Nephron progenitor cell (in vitro differentiated cells): ENCODE results near the gene ATAD3B.

Experiments
- DNase-seq: peaks from one replicate; pipeline ENCODE4 v3.0.0; 2021
- H3K27ac Mint-ChIP-seq: 2 replicates; pipeline ENCODE4 v1.8.0; 2021; ENCODE audit warnings: mild to moderate bottlenecking, moderate library complexity, mixed read lengths
- H3K27me3 Mint-ChIP-seq: 2 replicates; pipeline ENCODE4 v1.8.0; 2021; ENCODE audit warnings: mild to moderate bottlenecking, low read depth, mixed read lengths; ENCODE audit not compliant: poor library complexity
- H3K36me3 Mint-ChIP-seq: 2 replicates; pipeline ENCODE4 v1.8.0; 2021; ENCODE audit warnings: low read depth, mixed read lengths
- H3K4me1 Mint-ChIP-seq: 2 replicates; pipeline ENCODE4 v1.8.0; 2021; ENCODE audit warnings: mixed read lengths
- H3K4me3 Mint-ChIP-seq: 2 replicates; pipeline ENCODE4 v1.8.0; 2021; ENCODE audit warnings: mild to moderate bottlenecking, moderate library complexity, mixed read lengths
- H3K9me3 Mint-ChIP-seq: 2 replicates; pipeline ENCODE4 v1.8.0; 2021; ENCODE audit warnings: mild to moderate bottlenecking, moderate library complexity, mixed read lengths
- TF ChIP-seq, protein P1 (sequence below): fragments of 200-600 bp; sonication (generic); IDR thresholded peaks from 2 replicates; pipeline ENCODE4 v1.5.0; 2021; ENCODE audit warnings: antibody characterized with exemption

Gene ATAD3B

DNA sequence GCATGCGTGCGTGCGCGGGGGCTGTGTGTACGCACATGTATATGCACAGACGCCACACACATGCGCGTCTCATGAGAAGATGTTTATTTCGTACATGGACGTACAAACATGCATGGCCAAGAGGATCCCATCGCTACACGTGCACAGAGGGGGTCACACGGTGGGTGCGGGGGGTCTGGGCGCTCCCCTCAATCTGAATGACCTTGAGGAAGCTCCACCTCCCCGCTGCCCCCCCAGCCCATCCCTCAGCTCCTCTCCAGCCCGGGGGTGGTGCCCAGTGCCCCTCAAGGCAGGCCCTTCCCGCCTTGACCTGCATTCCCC is 67.4 kb downstream of the ATAD3B start:
- TF ChIP-seq, protein P1, sequence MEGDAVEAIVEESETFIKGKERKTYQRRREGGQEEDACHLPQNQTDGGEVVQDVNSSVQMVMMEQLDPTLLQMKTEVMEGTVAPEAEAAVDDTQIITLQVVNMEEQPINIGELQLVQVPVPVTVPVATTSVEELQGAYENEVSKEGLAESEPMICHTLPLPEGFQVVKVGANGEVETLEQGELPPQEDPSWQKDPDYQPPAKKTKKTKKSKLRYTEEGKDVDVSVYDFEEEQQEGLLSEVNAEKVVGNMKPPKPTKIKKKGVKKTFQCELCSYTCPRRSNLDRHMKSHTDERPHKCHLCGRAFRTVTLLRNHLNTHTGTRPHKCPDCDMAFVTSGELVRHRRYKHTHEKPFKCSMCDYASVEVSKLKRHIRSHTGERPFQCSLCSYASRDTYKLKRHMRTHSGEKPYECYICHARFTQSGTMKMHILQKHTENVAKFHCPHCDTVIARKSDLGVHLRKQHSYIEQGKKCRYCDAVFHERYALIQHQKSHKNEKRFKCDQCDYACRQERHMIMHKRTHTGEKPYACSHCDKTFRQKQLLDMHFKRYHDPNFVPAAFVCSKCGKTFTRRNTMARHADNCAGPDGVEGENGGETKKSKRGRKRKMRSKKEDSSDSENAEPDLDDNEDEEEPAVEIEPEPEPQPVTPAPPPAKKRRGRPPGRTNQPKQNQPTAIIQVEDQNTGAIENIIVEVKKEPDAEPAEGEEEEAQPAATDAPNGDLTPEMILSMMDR: no peak
- Mint-ChIP-seq H3K27me3 (no peaks in the 10 kb centered on the region), H3K4me1 (peaks cover 12% of the 10 kb centered on the region), H3K9me3 (no peaks in the 10 kb centered on the region), H3K4me3 (peak overlapping the region; percentile 74), H3K27ac (no peak overlapping the region), H3K36me3 (peaks cover 6% of the 10 kb centered on the region)
- no peak for DNase-seq

- TF ChIP-seq, protein P1: no peak
- H3K27me3 Mint-ChIP-seq: no peaks in the 10 kb centered on the region
- no peak overlapping the region for H3K27ac Mint-ChIP-seq
- peak; percentile 65 for DNase-seq
- peak overlapping the region; percentile 74 for H3K4me3 Mint-ChIP-seq
- H3K36me3 Mint-ChIP-seq: peaks cover 6% of the 10 kb centered on the region
- H3K9me3 Mint-ChIP-seq: no peaks in the 10 kb centered on the region
- H3K4me1 Mint-ChIP-seq: peaks cover 12% of the 10 kb centered on the region
Observed at GRCh38 chr1:1539310-1540089, 67.9 kb downstream of the ATAD3B start.

DNA sequence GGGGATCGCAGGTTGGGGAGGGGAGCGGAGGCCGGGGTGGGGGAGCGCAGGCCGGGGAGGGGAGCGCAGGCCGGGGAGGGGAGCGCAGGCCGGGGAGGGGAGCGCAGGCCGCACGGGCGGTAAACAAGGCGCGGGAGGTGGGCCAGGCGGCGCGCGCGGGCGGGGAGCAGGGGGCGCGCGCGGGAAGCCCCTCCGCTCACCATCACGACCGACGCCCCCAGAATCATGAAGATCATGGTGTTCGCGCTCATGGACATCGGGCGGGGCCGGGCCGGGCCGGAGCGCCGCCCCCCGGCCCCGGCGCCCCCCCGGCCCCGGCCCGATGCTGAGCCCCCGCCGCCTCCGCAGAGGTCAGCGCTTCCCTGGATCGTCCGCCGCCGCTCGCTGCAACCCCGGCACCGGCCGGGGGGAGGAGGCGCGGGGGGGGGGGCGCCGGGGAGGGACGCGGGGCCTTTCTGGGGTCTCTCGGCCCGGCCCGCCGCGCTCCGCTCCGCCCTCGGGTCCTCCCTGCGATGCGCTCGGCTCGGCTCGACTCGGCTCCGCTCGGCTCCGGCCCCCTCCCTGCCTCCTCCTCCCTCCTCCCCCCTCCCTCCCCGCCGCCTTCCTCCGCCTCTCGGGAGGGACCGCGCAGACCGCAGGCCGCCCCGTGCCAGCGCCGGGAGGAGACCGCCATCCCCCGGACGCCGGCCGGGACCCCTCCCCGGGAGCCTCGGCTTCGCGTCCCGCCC is 68.7 kb downstream of the ATAD3B start, which contains the start of gene TMEM240:
TMEM240 (minus strand) TSS at position 535 of the 728 bp plus-strand sequence; CDS start at position 257, 278 bp downstream.
- H3K4me3 Mint-ChIP-seq: peak within 1 kb of the TSS; percentile 74
- TF ChIP-seq, protein P1: no peak
- H3K27ac Mint-ChIP-seq: no peak within 1 kb of the TSS

GRCh38 chr1:1540818-1541628 is 69.5 kb downstream of the ATAD3B start:
- H3K4me3 Mint-ChIP-seq: peak overlapping the region; percentile 60
- no peaks in the 10 kb centered on the region for H3K9me3 Mint-ChIP-seq
- H3K27me3 Mint-ChIP-seq: no peaks in the 10 kb centered on the region
- peaks cover 12% of the 10 kb centered on the region for H3K36me3 Mint-ChIP-seq
- peaks cover 12% of the 10 kb centered on the region for H3K4me1 Mint-ChIP-seq
- peak; percentile 18 for DNase-seq
- no peak overlapping the region for H3K27ac Mint-ChIP-seq
- TF ChIP-seq, protein P1: no peak

More for the DNA sequence above, 68.7 kb downstream of the ATAD3B start, which contains the start of gene TMEM240:
- DNase-seq: peak; percentile 80
- H3K4me1 Mint-ChIP-seq: peaks cover 12% of the 10 kb centered on the region
- H3K36me3 Mint-ChIP-seq: peaks cover 12% of the 10 kb centered on the region
- no peaks in the 10 kb centered on the region for H3K27me3 Mint-ChIP-seq
- H3K9me3 Mint-ChIP-seq: no peaks in the 10 kb centered on the region

- Mint-ChIP-seq H3K27ac (no peak overlapping the region), H3K9me3 (no peaks in the 10 kb centered on the region)
Observed at GRCh38 chr1:1541956-1542765, 70.6 kb downstream of the ATAD3B start.

More at GRCh38 chr1:1541956-1542765, 70.6 kb downstream of the ATAD3B start:
- H3K27me3 Mint-ChIP-seq: no peaks in the 10 kb centered on the region
- H3K4me3 Mint-ChIP-seq: peak overlapping the region; percentile 60
- peaks cover 12% of the 10 kb centered on the region for H3K4me1 Mint-ChIP-seq
- peaks cover 12% of the 10 kb centered on the region for H3K36me3 Mint-ChIP-seq
- no peak for DNase-seq
- TF ChIP-seq, protein P1: no peak
